Activated CD8-positive, alpha-beta T cell treated with anti-CD3 and anti-CD28 coated beads for 36 hours (primary cell): ENCODE results near the gene CCND1. TPM values are rescaled to one million over a fixed set of nuclear protein-coding genes. Genes with fewer than 3 reads are reported as not detected.

Source experiments
- ATAC-seq: fragments of 200-7000 bp; cut with Tn5 transposase; one replicate; pipeline ENCODE4 v1.10.0; 2021; ENCODE audit warnings: mild to moderate bottlenecking, moderate library complexity
- CTCF ChIA-PET: fragments of 350-600 bp; sonication (Branson Sonifier 250); formaldehyde crosslinking; loops from one replicate; lab custom pipeline; 2021; ENCODE audit warnings: antibody characterized with exemption; lab: Charles Lee
- POLR2A ChIA-PET: fragments of 350-600 bp; sonication (Branson Sonifier 250); formaldehyde crosslinking; loops from one replicate; lab custom pipeline; 2021; ENCODE audit warnings: antibody characterized with exemption; lab: Charles Lee
- DNase-seq: peaks from one replicate; pipeline ENCODE4 v3.0.0-alpha.2; 2020
- H3K27ac Mint-ChIP-seq: one replicate; pipeline ENCODE4 v1.8.0; 2021; ENCODE audit warnings: mild to moderate bottlenecking, mixed read lengths
- H3K27me3 Mint-ChIP-seq: one replicate; pipeline ENCODE4 v1.8.0; 2021; ENCODE audit warnings: mixed read lengths
- H3K36me3 Mint-ChIP-seq: one replicate; pipeline ENCODE4 v1.8.0; 2021; ENCODE audit warnings: low read depth, mixed read lengths
- H3K4me1 Mint-ChIP-seq: one replicate; pipeline ENCODE4 v1.8.0; 2021; ENCODE audit warnings: low read depth, mixed read lengths
- H3K4me3 Mint-ChIP-seq: one replicate; pipeline ENCODE4 v1.8.0; 2021; ENCODE audit warnings: mild to moderate bottlenecking, moderate library complexity, mixed read lengths
- H3K9me3 Mint-ChIP-seq: one replicate; pipeline ENCODE4 v1.8.0; 2021; ENCODE audit warnings: mixed read lengths
- CTCF ChIP-seq: fragments of 200-600 bp; IDR thresholded peaks from one replicate; pipeline ENCODE4 v1.8.0; 2022; ENCODE audit warnings: antibody characterized with exemption, mild to moderate bottlenecking
- intact Hi-C: fragments of 100-400 bp; cut with micrococcal nuclease; formaldehyde crosslinking; loops from one replicate; pipeline ENCODE4 v1.10.0; 2022
- total RNA-seq, 2 experiments: library from RNA; stranded (reverse); gene quantifications; one replicate each; pipeline ENCODE4 v1.2.3, GENCODE V29; 2021

Gene CCND1
- total RNA-seq, 2 experiments from 2014 or later, result 2.8 to 3.3 TPM

GRCh38 chr11:69601011-69601975 lies 39.7 kb upstream of the CCND1 start:
- Mint-ChIP-seq H3K4me3 (no peak overlapping the region), H3K27me3 (peaks cover 5% of the 10 kb centered on the region), H3K27ac (no peak overlapping the region), H3K9me3 (no peaks in the 10 kb centered on the region), H3K36me3 (no peaks in the 10 kb centered on the region), H3K4me1 (no peaks in the 10 kb centered on the region)
- intact Hi-C loops, result no loop called here
- ChIA-PET CTCF (interaction anchor here (1.4 kb wide), 1 partner anchor 41 kb away, joined by 3 read pairs; no protein-coding TSS in a partner anchor), POLR2A (no interaction called here)
- TF ChIP-seq CTCF, result no peak
- ATAC-seq, result no peak
- DNase-seq, result no peak

GRCh38 chr11:69603111-69603836 lies 37.7 kb upstream of the CCND1 start:
- H3K27ac Mint-ChIP-seq, result no peak overlapping the region
- H3K4me1 Mint-ChIP-seq, result no peaks in the 10 kb centered on the region
- intact Hi-C loops, result no loop called here
- POLR2A ChIA-PET, result no interaction called here
- no peaks in the 10 kb centered on the region for H3K36me3 Mint-ChIP-seq
- peaks cover 1% of the 10 kb centered on the region for H3K9me3 Mint-ChIP-seq
- H3K27me3 Mint-ChIP-seq, result peaks cover 5% of the 10 kb centered on the region
- no peak overlapping the region for H3K4me3 Mint-ChIP-seq
- no peak for ATAC-seq
- CTCF ChIA-PET, result no interaction called here
- no peak for DNase-seq
- no peak for TF ChIP-seq CTCF

GRCh38 chr11:69604055-69604454 lies 36.9 kb upstream of the CCND1 start:
- Mint-ChIP-seq H3K36me3 (no peaks in the 10 kb centered on the region), H3K4me3 (no peak overlapping the region), H3K27me3 (peaks cover 8% of the 10 kb centered on the region), H3K27ac (no peak overlapping the region), H3K4me1 (no peaks in the 10 kb centered on the region), H3K9me3 (peaks cover 9% of the 10 kb centered on the region)
- ATAC-seq, result no peak
- no peak for DNase-seq
- CTCF ChIA-PET, result no interaction called here
- intact Hi-C loops, result no loop called here
- no peak for TF ChIP-seq CTCF
- POLR2A ChIA-PET, result no interaction called here

GRCh38 chr11:69605737-69606526 lies 35.0 kb upstream of the CCND1 start:
- Mint-ChIP-seq H3K27me3 (peaks cover 11% of the 10 kb centered on the region), H3K9me3 (peaks cover 10% of the 10 kb centered on the region), H3K27ac (no peak overlapping the region), H3K4me3 (no peak overlapping the region), H3K36me3 (no peaks in the 10 kb centered on the region), H3K4me1 (no peaks in the 10 kb centered on the region)
- TF ChIP-seq CTCF, result no peak
- intact Hi-C loops, result no loop called here
- CTCF ChIA-PET, result no interaction called here
- DNase-seq, result no peak
- no peak for ATAC-seq
- POLR2A ChIA-PET, result no interaction called here
